SK-N-MC (cell line): ENCODE data around the gene RUSF1.

ENCODE experiments used
- EZH2 ChIP-seq: fragments of 200-600 bp; sonication (generic); IDR thresholded peaks from one replicate; pipeline ENCODE4 v1.6.1; 2017; ENCODE audit warnings: antibody characterized with exemption
- FOXP2 ChIP-seq: optimal IDR thresholded peaks from 2 replicates; pipeline ENCODE3; 2011; ENCODE audit warnings: mild to moderate bottlenecking, moderate library complexity; ENCODE audit not compliant: insufficient read depth; ENCODE audit errors: extremely low read length, control extremely low read depth
- POLR2AphosphoS5 ChIP-seq: IDR thresholded peaks from 2 replicates; pipeline ENCODE4 v1.6.1; 2012; ENCODE audit warnings: mild to moderate bottlenecking, low read depth, low read length, borderline replicate concordance

DNA sequence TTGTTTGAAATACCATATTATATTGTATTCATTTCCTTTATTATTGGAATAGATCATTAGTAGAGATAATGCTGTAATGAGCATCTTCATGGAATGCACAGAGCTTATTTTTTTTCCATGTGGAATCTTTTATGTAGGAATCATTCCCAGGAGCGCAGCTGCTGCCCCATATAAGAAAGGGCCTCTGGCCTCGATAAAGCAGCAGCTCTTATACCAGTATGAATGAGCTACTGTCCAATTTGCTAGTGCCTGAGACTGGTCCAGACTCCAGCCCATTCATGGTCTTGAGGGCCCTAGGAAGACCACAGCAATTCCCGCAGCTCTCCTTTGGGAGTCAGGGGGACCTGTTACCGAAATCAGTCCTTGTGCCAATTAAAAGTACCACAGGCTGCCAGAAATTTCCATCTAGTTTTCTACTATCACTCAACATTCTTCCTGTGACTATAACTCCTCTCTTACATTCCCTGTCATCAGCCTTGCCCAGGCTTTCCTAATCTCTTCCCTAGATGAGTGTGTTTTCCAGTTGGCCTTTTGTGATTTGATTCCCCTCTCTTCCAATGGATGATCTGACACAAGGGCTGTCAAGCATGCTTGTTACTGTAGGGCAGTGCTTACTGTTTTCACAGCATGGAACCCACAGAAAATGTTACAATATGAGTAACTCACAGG is 67.5 kb downstream of the RUSF1 start:
- no peak for TF ChIP-seq POLR2AphosphoS5
- TF ChIP-seq EZH2 = no peak
- TF ChIP-seq FOXP2 = no peak
